NCI-H82 treated with DMSO at 0.1 percent for 48 hours (cell line): ENCODE measurements around the gene ANKRD33B.
"Not testable (repeated sequence)": the region's sequence is repeated elsewhere in the genome, so short reads cannot be mapped to it uniquely, and the experiment has no call there.

Experiments used
- DNase-seq: peaks from one replicate; lab custom pipeline; 2025; ENCODE audit not compliant: unreplicated experiment; lab: John Stamatoyannopoulos, UW

The ANKRD33B gene

GRCh38 chr5:10633271-10634049 is 69.6 kb downstream of the ANKRD33B start:
- no peak for DNase-seq

DNA sequence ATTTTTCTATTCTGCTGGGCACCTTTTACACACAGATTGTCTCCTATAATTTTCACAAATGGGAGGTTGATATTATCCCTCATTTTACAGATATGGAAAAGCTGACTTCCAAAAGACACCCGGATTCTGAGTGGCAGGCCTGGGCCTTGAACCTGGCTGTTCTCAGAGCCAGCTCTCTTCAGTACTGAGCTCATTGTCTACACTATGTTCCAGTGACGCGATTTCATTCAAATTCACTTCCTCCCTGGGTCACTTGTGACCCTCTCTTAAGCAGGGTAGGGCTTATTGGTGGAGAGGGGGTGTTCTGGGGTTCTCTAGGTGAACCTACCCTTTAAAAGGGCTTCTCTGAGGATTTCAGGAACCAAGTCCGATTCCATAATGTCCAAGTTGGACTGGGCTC is 70.2 kb downstream of the ANKRD33B start:
- no peak for DNase-seq

GRCh38 chr5:10634562-10634961 is 70.7 kb downstream of the ANKRD33B start:
- DNase-seq = no peak

- DNase-seq = no peak
Observed at GRCh38 chr5:10635257-10635866, 71.5 kb downstream of the ANKRD33B start.

GRCh38 chr5:10635867-10636350 is 72.0 kb downstream of the ANKRD33B start:
- DNase-seq = no peak

- no peak for DNase-seq
Observed at GRCh38 chr5:10636363-10637142, 72.7 kb downstream of the ANKRD33B start.

DNA sequence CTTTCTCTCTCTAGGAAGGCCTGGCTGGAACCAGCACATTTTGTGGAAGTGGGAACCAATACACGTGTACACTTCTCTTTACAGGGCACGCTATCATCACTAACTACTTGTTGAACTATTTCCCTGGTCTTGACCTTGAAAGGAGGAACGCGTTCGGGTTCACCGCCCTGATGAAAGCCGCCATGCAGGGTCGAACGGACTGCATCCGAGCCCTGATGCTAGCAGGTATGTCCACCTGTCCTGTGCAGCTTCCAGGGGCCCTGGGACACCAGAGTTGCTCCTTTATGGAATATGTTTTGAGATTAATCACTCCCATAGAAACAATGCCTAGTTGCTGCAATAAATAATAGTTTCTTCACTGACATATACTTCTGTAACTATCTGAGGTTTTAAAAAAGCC is 74.1 kb downstream of the ANKRD33B start:
- no peak for DNase-seq

- DNase-seq = not testable (repeated sequence)
Observed at GRCh38 chr5:10638723-10639122, 74.9 kb downstream of the ANKRD33B start.

DNA sequence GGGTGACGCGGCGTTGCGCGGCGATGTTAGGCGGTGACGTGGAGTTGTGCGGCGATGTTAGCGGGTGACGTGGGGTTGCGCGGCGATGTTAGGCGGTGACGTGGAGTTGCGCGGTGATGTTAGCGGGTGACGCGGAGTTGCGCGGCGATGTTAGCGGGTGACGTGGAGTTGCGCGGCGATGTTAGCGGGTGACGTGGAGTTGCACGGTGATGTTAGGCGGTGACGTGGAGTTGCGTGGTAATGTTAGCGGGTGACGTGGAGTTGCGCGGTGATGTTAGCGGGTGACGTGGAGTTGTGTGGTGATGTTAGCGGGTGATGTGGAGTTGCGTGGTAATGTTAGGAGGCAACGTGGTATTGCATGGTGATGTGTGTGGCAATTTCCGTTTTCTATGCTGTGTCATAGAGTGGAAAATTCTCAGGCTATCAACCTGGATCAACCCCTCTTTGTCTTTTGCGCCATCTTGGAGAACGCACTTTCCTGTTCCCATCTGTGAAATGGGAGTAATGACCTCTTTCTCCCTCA is 76.0 kb downstream of the ANKRD33B start:
- no peak for DNase-seq

DNA sequence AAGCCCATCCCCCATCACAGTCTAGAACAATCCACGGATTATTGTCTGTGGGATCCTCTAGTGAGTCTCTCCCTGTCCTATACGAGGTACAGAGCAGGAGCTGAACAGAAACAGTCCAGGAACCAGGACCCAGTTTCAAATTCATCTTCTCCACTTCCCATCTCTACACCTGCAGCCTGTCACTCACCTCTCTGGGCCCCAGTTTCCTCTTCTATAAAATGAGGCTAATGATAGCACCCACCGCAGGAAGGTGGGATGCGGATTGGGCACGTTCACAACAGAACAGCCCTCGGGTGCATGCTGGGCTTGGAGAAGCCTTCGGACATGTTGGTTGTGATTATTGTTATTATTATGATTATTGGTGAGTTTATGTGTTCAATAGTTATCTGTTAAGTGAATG is 78.5 kb downstream of the ANKRD33B start:
- DNase-seq = no peak

- DNase-seq = no peak
Observed at GRCh38 chr5:10644192-10644591, 80.3 kb downstream of the ANKRD33B start.

DNA sequence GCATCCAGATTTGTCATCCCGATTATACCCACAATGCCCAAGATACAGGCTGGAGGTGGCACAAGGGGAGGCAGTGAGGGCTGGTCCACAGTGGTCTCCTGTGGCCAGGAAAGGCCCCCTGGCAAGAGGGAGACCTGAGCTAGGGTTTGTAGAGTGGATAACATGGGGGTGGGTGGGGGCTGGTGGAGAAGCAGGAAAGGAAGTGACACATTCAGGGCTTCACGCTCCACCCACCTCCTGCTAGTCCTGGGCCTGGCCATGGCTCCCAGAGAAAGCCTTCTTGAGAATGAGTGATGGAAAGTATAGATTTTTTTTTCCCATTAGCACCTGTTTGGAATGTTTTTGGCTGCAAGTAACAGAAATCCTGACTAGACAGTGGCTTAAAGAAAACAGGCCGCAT is 81.3 kb downstream of the ANKRD33B start:
- no peak for DNase-seq

DNA sequence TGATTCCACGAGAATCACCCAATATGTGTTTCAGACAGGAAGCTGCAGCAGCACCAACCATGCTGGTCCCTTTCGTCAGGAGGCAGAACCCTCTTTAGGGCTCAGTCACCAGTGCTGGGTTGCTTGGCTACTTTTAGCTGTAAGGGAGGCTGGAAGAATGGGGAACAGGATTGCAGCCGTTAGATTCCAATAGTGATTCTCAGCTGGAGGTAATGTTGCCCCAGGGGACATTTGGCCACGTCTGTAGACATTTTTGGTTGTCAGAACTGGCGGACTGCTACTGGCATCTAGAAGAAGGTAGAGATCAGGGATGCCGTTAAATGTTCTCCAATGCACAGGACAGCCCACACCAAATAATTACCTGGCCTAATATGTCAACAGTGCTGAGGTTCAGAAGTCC is 81.8 kb downstream of the ANKRD33B start:
- no peak for DNase-seq

DNA sequence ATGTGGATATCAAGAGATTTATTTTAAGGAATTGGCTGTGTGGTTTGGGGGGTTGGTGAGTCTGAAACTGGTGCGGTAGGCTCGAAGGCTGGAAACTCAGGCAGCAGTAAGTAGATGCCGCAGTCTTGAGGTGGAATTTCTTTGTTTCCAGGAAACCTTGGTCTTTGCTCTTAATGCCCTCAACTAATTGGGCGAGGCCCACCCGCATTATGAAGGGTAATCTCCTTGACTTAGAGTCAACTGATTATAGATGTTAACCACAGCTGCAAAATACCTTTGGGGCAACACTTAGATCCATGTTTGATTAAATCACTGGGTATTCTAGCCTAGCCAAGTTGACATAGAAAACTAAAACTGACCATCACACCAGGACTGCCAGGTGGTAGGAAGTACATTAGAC is 83.8 kb downstream of the ANKRD33B start:
- no peak for DNase-seq

GRCh38 chr5:10648806-10649665 is 85.2 kb downstream of the ANKRD33B start:
- no peak for DNase-seq

DNA sequence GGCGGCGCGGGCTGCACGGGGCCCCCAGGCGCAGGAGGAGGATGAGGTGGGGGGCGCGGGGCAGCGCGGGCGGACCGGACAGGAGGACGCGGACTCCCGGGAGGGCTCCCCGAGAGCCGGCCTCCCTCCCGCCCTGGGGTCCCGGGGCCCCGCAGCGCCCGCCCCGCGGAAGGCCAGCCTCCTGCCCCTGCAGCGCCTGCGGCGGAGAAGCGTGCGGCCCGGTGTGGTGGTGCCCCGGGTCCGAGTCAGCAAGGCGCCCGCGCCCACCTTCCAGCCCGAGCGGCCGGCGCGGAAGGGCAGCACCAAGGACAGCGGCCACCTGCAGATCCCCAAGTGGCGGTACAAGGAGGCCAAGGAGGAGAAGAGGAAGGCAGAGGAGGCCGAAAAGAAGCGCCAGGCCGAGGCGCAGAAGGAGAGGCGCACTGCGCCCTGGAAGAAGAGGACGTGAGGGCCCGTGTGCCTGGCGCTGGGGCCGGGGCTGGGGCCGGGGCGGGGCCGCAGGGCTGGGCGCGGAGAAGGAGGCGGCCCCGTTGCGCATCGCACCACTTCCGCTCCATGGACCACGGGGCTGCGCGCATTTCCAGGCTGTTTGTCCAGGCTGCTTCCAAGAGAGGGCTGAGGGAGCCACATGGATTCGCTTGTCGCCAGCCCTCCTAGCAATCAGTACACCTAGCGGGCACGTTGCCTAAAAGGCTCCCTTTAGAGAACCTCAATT is 86.0 kb downstream of the ANKRD33B start:
- no peak for DNase-seq

GRCh38 chr5:10652151-10652550 is 88.3 kb downstream of the ANKRD33B start:
- no peak for DNase-seq

GRCh38 chr5:10652606-10653005 is 88.7 kb downstream of the ANKRD33B start:
- DNase-seq = no peak

DNA sequence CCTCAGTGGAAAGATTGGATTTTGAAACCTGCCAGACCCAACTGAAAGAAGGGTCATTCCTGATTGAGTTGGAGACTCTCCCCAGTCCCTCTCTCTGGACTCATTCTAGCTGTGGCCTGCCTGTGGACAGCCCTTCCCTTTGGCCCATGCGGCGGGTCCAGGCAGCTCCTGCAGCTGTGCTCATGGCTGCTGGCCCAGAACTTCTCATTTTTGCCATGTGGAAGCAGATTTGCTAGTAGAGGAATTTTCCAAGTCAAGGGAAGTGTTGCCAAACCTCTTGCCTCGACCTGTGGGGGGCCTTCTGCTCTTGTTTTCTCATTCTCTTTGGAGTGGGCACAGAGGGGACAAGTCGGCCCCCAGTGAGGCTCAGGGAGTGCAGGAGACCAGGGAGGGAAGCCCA is 89.2 kb downstream of the ANKRD33B start:
- no peak for DNase-seq
